NCI-H524 (cell line): Measurements from ENCODE around the gene ASTN1.

ENCODE experiments used
- DNase-seq, 2 experiments: peaks; one replicate each; lab custom pipeline; 2025; lab: John Stamatoyannopoulos, UW

Gene ASTN1

GRCh38 chr1:177163844-177164379 is 600 bp downstream of the ASTN1 start:
- peak; percentile 27 to 69 for DNase-seq

DNA sequence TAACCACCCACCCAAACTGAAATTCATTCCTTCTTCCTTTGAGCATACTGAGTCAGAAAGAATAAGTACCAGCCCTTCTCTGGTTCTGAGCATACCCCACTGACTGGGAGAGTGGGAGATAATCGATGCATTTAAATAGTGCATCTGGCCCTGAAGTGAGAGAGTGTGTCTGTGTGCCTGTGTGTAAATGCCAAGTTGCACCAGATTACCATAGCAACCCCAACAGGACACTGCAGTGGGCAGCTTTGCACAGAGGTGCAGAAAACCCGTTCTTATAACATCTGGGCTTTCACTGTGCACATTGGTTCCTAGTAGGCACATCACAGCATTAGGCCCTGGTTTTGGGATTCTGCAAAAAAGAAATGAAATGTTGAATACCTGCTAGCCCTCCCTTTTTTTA is 2.3 kb downstream of the ASTN1 start:
- DNase-seq: no peak

GRCh38 chr1:177146499-177146898 is 18.0 kb downstream of the ASTN1 start:
- no peak for DNase-seq

DNA sequence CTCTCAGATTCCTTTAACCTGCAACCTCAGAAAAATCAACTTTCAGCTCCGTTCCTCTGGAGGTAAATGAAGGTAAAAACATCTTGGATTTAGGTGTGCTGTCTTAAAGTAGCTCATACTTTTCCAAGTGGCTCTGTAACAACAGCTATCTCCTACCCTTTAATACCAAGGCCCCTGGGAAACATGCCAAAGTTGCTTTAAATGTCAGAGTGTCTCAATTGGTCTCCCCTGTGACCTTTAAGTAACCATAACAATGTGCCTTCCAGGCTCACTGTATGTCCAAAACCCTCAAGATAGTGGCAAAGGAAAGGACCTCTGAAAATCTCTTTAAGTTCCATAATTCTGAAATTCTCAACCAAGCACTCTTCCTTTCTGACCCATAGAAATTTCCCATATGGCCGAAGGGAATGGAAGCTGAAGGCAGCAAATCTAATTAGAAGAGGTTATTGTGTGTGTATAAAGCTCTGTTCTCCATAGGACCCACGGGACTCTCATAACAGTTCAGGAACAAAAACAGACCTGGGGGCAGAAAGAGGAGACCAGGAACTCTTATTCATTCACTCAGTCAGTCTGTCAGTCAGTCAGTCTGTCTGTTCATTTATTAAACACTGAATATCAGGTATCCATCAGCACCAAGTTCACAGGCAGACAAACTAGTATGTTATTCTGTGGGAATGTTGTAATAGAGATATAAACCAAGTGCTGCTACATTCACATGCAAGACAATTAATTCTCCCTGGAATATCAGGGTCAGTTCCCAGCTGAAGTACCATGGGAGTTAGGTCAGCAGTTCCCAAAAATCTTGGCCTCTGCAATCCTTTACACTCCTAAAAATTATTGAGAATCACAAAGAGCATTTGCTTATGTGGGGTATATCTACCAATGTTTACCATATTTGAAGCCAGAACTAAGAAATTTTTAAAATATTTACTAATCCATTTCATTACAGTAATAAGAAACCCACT is 19.1 kb downstream of the ASTN1 start:
- no peak for DNase-seq

GRCh38 chr1:177142791-177143271 is 21.7 kb downstream of the ASTN1 start:
- no peak for DNase-seq

GRCh38 chr1:177142010-177142409 is 22.5 kb downstream of the ASTN1 start:
- DNase-seq: no peak

GRCh38 chr1:177138347-177138746 is 26.2 kb downstream of the ASTN1 start:
- no peak for DNase-seq

GRCh38 chr1:177137814-177138213 is 26.7 kb downstream of the ASTN1 start:
- DNase-seq: peak in 1 of 2 experiments; percentile 21

- no peak for DNase-seq
These were observed 29.3 kb downstream of the ASTN1 start for GRCh38 chr1:177135250-177135649.

DNA sequence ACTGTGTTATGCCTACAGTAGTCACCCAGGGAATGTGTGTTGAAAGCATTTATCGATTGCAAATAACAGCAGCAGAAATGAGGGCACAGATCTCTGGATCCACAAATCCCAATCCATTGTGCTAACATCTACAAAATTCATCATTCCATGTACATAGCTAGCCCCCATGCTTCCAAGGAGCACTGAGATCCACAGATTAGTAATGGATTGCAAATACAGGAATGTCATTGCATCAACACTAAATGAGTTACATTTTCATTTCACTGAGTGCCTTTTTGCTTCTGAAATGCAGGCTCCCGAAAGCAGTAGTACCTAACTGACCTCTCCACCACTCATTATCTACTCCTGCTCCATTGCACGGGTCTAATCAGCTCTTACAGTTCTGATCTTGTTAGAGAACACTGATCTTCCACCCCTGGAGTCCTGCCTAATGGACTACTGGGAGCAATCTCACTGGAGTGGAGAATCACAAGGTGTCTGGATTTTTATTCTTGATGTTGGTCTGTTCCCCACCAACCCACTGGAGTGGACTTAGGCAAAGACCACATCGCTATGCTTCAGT is 30.5 kb downstream of the ASTN1 start:
- no peak for DNase-seq

GRCh38 chr1:177132141-177132540 is 32.4 kb downstream of the ASTN1 start:
- DNase-seq: no peak

- DNase-seq: no peak
These were observed 32.8 kb downstream of the ASTN1 start for GRCh38 chr1:177131723-177132122.

DNA sequence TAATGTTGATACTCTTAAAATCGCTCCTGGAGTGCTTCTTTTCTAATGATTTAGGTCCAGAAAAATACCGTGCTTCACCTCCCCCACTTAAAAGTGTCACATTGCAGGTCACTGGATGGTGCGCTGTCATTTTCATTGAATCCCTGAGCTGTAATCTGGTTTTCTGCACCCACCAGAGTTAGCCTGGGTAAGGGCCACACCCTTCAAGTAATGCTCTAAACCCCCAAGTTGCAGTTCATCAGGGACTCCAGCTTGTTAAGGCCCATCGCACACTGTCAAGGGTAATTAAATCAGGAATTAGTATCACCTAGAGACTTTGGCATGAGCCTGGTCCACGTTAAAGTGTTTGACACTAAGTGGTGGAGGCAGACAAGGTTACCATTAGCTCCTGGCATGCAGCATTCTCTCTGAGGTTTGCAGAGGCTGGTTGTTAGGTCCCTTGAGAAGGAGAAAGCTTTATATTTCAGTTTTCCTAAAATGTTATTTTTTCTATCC is 34.0 kb downstream of the ASTN1 start:
- peak in 1 of 2 experiments; percentile 3 for DNase-seq

DNA sequence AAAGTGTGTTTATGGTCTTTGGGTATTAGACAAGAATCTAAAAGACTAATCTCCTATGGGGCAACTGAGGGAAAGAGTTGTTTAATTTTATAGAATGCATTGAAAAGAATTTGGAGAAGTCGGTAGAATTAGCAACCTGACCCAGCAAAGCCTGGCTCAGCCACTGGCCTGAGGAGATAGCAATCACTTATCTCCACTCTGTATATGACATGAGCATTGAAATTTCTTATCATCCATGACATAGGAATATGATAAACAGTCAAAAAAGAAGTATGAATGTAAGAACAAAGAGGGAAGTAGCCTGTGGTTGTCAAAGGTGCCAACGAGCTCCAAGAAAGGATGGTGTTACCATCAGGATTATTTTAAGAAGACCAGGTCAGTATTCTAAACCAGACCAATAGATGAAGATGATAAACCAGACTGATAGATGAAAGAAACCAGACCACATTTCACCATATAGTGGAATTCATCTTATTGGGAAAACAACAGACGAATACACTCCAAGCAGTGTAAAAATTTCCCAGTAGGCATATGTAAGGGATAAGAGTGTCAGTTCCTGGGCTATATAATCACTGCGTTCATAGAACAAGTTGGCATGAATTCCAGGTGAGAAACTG is 35.7 kb downstream of the ASTN1 start:
- DNase-seq: no peak

DNA sequence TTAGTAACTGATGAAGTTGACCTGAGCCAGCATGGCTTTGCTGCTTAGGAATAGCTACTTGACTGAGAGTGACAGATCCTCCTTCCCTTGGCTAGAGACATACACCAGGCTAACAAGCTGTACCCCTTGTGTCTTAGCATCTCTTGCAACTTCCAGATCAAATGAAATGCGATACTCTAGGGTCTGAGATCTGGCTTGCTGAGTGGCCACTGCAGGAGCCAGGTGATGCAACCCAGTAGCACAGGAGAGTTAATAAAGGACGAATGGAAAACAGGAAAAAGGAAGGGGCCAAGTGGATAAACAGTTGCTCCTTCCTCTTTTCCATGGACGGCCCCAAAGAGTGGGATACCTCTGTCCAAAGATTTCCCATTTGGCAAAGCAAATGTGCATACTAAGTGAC is 38.2 kb downstream of the ASTN1 start:
- DNase-seq: peak in 1 of 2 experiments; percentile 16

GRCh38 chr1:177124577-177125278 is 39.8 kb downstream of the ASTN1 start:
- peak in 1 of 2 experiments; percentile 16 for DNase-seq

DNA sequence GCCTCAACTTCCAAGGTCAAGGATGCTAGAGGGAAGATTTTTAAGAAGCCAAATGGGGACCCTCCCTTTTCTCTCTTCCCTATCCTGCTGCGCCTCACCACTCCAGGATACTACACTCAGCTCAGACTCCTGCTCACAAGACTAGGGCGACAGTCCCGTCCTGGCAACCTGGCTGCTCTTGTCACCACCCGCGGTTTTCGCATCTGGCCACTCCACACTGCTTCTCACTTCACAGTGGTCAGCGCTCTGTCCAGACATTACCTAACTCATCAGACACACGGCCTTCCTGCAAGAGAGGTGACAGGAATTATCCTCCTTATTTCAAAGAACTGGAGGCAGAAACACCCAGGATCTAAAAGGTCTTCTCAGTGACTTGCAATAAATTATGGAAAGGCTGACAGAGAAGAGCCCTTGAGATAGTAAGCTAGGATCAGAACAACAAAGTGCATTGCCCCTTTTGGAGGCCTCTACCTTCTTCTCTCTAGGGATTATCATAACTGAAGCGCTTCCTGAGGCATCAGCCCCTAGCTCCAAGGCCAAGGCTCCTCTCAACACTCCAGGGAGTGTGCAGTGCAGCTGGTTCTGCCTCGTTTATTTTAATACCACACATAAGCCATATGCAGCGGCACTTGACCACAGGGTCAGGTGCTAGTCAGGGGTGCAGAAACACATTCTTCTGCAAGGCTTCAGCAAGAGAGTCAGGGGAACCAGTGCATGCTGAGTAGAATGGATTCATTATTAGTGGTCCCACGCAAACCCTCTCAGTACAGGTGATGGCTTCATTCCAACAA is 41.9 kb downstream of the ASTN1 start:
- DNase-seq: peak; percentile 88 to 97

DNA sequence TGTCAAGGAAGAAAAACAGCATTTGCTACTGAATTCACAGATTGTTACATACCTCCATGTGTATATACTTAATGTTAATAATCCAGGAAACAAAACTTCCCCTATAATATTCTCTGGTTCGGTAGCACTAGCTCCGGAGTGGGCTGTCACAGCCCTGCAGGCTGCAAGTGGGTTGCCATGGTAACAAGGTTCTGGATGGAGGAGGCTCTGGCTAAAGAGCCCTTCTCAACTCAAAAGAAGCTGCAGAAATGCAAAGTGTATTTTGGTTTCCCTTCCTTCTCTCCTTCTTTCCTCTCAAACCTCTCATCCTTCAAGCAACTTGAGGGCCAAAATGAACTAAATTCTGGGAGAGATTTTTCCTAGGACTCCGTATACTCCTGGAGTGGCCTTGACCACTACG is 45.2 kb downstream of the ASTN1 start:
- DNase-seq: peak; percentile 16 to 69

DNA sequence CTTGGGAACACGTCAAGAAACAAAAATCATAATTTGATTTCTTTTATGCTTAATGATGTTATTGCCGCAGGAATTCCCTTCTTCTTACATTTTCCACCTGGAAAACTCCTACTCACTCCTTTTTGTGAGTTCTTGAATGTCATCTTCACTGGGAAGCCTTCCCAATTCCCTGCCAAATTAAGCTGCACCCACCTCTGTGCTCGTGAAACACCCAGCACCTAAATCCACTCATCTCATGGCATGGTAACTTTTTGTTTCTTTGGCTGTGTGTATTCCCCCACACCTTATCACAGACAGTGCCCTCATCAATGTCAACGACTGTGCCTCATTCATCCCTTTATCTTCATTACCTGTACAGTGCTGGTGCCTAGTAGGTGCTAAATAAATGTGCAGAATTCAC is 45.6 kb downstream of the ASTN1 start:
- DNase-seq: no peak

- DNase-seq: no peak
These were observed 47.6 kb downstream of the ASTN1 start for GRCh38 chr1:177116941-177117340.
